DMS53 treated with DMSO at 0.1 percent for 48 hours (cell line): Measurements from ENCODE around the gene MAGEF1.

Source experiments
- DNase-seq: peaks from one replicate; lab custom pipeline; 2025; ENCODE audit not compliant: unreplicated experiment; lab: John Stamatoyannopoulos, UW

The MAGEF1 gene

GRCh38 chr3:184711493-184712247 lies at the start of gene MAGEF1:
MAGEF1 (minus strand) TSS chr3:184712064; CDS start chr3:184711821, 243 bp downstream.
- peak; percentile 68 for DNase-seq

GRCh38 chr3:184761075-184761841 lies 49.4 kb upstream of the MAGEF1 start:
- no peak for DNase-seq

GRCh38 chr3:184760337-184761074 lies 48.6 kb upstream of the MAGEF1 start:
- no peak for DNase-seq

- DNase-seq, result no peak
Observed at GRCh38 chr3:184759666-184760200, 47.9 kb upstream of the MAGEF1 start.

GRCh38 chr3:184758056-184758455 lies 46.2 kb upstream of the MAGEF1 start:
- no peak for DNase-seq

- DNase-seq, result no peak
Observed at GRCh38 chr3:184757022-184757651, 45.3 kb upstream of the MAGEF1 start.

- DNase-seq, result no peak
Observed at GRCh38 chr3:184756151-184757021, 44.5 kb upstream of the MAGEF1 start.

GRCh38 chr3:184755315-184755731 lies 43.5 kb upstream of the MAGEF1 start:
- no peak for DNase-seq

- no peak for DNase-seq
Observed at GRCh38 chr3:184752361-184752760, 40.5 kb upstream of the MAGEF1 start.

GRCh38 chr3:184751204-184752040 lies 39.6 kb upstream of the MAGEF1 start:
- no peak for DNase-seq

GRCh38 chr3:184750349-184751083 lies 38.7 kb upstream of the MAGEF1 start:
- no peak for DNase-seq

GRCh38 chr3:184749168-184749744 lies 37.4 kb upstream of the MAGEF1 start:
- no peak for DNase-seq

GRCh38 chr3:184748219-184749135 lies 36.6 kb upstream of the MAGEF1 start:
- no peak for DNase-seq

- no peak for DNase-seq
Observed at GRCh38 chr3:184746131-184747120, 34.6 kb upstream of the MAGEF1 start.

- DNase-seq, result no peak
Observed at GRCh38 chr3:184745526-184745925, 33.7 kb upstream of the MAGEF1 start.

- no peak for DNase-seq
Observed at GRCh38 chr3:184743248-184743647, 31.4 kb upstream of the MAGEF1 start.
